Stimulated activated CD4-positive, alpha-beta T cell treated with anti-CD3 and anti-CD28 coated beads, Interleukin-15, amount 100 ng/mL, for 48 hours (primary cell): ENCODE measurements around the gene OSBPL6.
"Not testable (repeated sequence)": the region's sequence is repeated elsewhere in the genome, so short reads cannot be mapped to it uniquely, and the experiment has no call there.

Experiments
- DNase-seq, 2 donors: peaks; one replicate each; pipeline ENCODE4 v3.0.0-alpha.2; 2020; ENCODE audit warnings: low read depth in 2 of 2

Gene OSBPL6

DNA sequence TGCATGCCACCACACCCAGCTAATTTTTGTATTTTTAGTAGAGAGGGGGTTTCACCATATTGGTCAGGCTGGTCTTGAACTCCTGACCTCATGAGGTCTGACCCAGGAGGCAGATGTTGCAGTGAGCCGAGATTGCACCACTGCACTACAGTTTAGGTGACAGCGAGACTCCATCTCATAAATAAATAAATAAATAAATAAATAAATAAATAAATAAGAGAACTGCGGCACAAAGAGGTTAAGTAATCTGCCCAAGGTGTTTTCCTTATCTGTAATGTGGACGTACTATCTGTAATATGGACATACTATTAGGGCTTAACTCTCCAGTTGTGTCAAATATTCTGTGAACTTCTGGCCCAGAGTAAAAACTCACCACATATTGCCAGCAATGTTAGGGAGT is 4.1 kb downstream of the OSBPL6 start:
- DNase-seq, result not testable (repeated sequence)

DNA sequence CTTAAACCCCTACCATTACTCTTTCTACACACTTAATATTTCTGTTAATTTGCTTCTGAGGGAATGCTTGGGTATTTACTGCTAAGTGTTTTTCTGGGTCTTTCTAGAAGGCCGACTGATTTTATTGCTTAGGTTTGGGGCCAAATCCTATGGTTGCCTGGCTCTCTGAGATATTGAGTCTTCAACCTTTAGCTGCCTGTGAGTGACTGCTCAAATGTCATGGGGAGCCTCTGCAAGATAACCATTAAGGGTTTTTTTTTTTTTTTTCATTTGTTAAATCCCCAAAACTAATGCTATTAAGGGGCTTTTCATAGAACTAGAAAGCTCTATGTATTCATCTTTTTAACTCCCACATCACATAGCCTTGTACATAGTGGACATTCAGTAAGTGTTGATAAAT is 5.0 kb downstream of the OSBPL6 start:
- DNase-seq, result no peak

DNA sequence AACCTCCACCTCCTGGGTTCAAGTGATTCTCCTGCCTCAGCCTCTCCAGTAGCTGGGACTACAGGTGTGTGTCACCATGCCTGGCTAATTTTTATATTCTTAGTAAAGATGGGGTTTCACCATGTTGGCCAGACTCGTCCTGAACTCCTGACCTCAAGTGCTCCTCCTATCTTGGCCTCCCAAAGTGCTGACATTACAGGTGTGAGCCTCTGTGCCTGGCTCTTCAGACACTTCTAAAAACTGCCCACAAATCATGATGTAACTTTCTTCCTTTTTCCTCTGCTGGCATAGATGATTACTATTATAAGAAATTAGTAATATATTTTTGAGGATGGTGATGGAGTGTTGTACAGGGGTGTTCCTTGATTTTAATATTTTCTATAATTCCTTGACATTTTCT is 6.0 kb downstream of the OSBPL6 start:
- DNase-seq, result no peak

DNA sequence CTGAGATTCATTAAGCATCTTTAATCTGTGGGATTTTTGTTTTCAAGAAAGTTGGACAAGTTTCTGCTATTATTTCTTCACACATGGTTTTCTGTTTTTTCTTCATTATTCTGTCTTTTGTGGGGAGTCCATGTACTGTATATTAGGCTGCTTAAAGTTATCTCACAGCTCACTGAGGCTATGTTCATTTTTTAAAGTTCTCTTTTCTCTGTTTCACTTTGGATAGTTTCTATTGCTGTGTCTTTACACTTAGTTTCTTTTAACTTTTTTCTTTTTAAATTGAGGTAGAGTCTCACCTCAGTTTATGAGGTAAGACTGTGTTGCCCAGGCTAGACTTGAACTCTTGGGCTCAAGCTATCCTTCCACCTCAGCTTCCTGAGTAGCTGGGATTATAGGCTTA is 8.6 kb downstream of the OSBPL6 start:
- no peak for DNase-seq

DNA sequence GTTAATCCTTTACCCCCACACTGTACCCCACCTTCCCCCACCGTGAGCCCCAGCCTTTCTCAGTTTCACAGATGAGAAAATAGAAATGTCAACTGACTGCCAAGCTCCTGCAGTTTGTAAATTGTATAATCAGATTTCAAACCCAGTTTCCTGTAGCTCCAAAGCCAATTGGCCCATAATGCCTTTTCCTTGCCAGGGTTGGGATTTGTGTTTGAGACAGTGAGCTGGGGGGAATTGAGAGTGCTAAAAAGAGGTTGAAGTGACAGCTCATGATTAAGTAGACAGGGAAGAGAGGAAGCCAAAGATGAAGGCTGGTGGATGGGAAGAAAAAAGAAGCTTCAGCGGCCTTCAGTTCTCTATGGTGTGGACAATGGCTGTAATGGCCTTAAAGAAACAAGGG is 10.7 kb downstream of the OSBPL6 start:
- DNase-seq, result no peak

DNA sequence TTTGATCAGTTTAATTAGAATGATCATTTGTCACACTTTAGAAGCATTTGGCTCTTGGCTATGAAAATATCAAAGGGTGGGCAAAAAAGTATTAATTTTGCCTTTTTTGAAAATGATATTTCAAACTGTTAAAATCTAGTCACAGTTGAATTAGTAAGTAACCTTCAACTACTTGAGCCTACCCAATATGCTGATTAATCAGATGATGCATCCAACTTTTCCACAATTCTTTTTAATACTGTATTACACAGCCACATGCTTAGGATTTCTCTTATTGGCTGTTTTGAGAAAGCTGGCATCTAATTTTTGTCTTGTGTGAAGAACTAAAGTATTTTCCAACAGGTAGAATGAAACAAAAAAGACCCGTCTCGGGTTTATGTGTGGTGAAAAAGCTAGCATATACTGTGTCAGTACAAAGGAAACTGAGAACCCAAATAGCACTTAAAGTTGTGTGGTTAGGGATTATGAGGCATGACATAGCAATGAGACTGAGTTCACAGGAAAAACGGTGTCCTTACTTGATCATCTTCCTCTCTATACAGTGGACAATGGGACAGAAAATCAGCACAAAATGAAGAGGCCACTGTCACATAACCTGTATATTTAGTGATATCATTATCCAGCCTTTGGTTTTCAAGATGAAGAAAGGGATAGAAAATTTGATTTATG is 11.7 kb downstream of the OSBPL6 start:
- no peak for DNase-seq

DNA sequence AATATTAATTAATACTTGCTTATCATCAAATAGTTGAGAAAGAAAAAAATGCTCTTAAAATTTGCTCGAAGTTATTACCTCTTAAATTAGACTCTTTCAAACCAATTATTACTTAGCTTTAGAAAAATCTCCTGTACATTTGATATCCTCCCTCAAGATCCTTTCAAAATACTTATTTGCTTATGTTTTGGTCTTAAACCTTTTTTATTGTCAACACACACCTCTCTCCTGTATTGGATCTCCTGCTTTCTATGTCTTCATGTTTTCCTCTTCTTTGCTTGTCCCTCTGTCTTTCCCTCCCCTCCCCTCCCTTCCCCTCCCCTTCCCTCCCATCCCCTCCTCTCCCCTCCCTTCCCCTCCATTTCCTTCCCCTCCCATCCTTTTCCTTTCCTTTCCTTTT is 14.0 kb downstream of the OSBPL6 start:
- DNase-seq, result no peak

DNA sequence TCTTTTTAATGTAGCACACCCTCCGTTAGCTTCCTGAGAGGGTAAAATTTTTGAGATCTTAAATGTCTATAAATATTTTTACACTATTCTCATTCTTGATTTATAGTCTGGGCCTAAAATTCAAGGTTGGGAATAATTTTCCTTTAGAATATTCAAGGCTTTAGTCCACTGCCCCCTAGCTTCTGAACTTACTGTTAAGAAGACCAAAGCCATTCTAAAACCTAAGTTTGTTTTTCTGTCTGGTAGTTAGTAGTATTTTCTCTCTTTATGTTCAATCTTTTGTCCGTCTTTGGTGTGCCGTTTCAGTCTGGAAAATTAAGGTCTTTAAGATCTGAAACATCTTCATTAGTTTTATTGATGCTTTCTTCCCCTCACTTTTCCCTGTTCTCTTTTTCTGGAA is 14.5 kb downstream of the OSBPL6 start:
- DNase-seq, result no peak

DNA sequence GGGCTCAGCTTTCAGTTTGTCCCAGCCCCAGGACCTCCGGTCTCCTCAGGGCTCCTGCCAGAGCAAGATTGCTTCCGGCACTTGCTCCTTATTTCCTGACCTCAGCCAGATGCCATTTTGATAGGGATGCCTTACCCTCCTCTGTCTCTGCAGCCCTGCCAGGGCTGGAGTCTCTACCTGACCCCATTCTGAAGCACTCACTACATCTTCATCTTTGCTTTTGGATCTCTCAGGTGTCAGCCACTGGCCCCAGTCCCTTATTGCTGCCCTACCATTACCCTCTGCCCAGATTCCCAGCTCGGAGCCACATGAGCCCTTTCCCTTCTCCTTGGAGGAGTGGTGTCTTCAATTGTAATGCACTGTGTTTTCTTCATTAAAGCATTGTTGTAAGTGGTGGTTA is 17.1 kb downstream of the OSBPL6 start:
- DNase-seq, result no peak

DNA sequence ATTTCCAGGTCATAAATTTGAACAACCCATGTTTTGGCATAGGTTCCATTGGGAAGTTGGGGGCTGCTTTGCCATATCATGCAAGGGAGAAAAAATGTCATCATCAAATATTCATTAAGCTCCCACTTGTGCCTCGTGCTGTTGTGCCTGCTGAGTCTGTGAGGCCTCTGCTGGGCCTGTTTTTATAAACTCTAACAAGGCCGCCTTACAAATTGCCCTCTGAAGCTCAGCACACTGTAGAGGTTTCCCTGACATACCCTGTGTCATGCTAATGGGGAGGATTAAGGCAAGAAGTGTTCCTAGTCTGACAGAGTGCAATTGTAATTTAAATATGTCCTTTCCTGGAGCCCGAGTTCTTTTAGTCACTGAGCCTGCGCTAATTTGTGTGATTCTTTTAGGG is 17.6 kb downstream of the OSBPL6 start:
- DNase-seq, result no peak

DNA sequence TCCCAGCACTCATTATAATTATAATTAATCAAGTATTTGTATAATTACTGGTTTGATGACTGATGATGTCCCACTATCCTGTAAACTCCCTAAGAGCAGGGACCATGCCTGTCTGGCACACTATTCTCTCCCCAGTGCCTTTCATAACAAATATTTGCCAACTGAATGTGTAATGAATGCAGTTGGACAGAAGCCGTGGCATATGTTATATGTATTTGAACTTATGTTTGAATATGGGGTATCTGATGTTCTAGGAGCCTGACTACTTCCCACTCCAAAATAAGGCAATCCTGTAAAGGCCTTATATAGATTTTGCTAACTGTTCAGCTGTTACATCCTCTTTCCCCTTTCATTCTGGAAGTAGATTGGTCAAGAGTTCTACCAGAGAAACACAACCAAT is 19.7 kb downstream of the OSBPL6 start:
- DNase-seq, result no peak

DNA sequence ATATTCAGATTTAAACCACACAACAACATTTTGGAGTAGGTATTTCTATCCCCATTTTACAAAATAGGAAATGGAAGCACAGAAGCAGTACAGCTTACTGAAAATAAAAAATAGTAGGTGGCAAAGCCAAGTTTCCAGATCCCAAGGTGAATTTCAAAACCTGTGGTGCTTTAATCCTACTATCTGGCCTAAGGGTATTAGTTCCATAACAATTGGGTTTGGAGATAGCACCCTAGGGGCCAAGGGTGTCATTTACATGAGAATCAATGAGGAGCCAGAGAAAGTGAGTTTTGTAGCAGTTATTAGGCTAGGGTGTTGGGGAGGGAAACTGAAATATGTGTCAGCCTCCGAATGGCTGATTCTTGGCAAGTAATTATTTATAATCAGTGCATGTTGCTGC is 24.9 kb downstream of the OSBPL6 start:
- no peak for DNase-seq

DNA sequence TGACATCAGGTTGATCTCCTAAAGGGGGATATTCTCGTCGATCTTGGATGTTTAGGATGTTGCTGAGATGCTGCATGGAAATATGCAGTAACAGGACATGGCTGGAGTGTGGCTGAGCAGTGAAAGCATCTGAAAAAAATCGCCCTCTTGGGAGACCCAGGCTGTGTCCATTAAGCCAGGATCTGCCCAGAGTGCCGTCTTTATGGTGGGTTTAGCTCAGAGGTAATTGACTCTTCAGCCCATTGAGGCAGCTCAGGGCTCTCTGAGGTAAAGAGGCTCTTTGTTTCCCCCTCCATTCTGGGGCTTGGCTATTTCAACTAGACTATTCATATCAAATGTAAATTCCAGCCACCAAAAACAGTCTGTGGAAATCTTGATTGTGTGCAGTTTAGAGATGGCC is 26.5 kb downstream of the OSBPL6 start:
- no peak for DNase-seq

DNA sequence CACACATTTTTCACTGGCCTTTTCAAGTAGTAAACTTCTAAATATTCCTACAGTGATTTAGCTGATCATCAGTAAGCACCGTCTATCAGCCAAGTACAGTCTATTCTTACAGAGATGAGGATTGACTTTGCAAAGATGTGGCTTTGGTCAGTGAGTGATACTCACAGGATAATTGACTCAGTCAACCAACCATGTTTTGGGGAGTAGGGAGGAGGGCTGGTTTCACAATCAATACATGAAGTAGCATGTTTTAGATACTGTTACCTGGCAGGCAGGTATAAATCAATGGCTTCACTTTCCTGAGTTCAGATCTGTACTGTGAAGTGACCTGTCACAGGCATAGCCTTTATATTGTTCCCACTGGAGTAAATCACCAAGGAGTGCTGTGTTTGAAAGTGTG is 27.2 kb downstream of the OSBPL6 start:
- no peak for DNase-seq

DNA sequence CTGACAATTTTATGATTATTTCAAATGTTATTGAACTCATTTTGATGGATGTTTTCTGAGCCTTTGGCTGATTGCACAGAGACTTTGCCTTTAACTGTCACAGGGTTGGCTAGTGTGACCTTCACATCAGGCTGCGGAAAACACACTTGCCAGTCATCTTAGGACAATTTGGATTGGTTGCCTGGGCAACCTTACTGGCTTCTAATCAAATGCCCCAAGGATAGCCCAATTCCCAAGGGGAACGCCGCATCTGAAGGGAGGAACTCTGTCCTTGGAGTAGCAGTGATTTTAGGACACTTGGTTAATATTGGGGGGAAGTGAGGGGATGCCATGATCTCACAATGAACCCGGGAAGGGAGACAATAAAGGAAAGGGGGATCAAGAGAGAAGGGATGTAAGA is 29.5 kb downstream of the OSBPL6 start:
- no peak for DNase-seq

DNA sequence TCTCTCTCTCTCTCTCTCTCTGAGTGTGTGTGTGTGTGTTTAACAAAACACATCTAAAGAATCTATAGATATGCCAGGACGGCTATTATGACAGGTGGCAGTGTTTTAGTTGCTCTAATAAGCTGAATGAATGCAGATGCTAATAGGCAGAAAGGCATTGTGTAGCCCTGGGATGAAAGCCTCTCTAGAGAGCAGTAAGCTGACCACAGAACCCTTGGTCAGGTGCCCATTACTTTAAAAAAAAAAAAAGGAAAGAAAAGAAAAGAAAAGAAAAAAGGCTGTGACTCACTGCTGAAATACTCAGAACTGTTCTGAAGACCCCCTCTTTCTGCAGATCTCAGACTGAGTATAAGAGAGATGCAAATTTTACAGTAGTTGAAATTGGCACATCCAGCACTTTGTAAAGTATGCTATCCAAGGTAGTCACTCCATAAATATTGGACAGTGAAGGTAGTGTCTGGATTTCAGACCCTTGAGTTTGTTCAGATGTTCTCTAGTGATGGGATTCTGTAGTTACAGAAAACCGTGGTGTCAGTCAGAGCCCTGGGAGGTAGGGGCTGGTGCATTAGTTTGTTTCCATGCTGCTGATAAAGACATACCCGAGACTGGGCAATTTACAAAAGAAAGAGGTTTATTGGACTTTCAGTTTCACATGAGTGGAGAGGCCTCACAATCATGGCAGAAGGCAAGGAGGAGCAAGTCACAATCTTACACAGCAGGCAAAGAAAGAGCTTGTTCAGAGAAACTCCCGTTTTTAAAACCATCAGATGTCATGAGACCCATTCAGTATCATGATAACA is 30.9 kb downstream of the OSBPL6 start:
- no peak for DNase-seq

DNA sequence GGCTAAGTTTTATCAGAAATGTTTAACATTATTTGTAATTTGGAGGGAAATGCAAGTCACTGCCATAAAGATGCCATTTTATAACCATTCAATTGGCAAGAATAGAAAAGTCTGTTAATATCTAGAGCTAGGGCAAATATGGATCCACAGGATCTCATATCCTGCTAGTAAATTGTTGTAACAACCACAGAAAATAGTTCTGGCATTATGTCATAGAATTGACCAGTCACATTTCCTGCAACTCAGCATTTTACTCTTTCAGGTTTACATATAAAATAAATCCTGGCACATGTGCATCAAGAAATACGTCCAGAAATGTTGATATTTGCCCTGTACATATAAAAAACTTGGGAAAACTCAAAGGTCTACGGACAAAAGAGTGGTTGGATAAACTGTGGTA is 32.9 kb downstream of the OSBPL6 start:
- DNase-seq, result no peak

DNA sequence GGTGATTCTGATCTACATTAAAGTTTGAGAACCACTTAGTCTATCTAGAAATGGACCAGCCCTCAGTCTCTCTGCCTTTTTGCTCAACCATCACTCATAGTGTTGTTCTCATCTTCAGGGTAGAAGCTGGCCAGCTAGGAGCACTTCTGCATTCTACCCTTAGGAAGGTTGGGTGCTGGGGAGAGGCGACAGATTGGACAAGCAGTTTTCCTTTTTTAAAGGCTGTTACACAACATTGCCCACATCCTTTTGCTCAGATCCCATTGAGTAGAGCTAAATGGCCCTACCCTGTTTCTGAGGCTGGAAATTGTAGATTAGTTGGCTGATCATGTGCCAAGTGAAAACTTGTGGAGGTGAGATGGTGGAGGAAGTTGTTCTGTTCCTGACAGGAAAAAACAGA is 35.6 kb downstream of the OSBPL6 start:
- no peak for DNase-seq

DNA sequence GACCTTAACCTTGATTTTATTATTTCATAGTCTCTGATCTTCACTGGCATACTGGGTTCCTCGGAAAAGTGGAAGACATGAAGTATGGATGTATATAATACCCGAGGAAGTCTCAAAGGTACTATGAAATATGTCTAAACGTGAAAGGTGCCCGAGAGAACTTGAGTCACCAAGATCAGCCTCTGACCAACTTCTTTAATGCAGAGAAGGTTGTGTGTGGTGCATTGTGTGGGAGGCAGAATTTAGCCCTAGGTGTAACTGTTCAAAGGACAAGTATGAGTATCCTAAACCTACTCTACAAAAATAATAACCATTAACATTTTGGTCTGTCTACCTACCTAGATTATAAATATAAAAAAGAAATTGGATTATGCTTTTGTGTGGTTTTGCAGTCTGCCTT is 36.1 kb downstream of the OSBPL6 start:
- DNase-seq, result no peak

DNA sequence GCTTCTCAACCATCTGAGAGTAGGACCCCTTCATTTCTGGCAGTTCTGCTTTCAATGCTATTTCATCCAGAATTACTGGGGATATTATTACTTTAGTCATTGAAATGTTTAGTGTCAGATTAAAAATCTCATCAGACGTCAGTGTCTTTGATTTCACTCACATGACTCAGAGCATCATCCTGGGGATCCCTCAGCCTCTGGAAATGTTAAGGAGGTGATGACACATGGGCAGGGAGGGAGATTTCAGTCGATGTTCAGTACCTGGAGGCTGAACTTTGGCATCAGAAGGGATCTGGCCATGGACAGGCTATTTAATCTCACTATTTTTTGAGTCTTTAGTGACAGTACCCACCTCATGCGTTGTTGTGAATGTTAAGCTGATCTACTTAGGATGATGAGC is 39.1 kb downstream of the OSBPL6 start:
- DNase-seq, result no peak

DNA sequence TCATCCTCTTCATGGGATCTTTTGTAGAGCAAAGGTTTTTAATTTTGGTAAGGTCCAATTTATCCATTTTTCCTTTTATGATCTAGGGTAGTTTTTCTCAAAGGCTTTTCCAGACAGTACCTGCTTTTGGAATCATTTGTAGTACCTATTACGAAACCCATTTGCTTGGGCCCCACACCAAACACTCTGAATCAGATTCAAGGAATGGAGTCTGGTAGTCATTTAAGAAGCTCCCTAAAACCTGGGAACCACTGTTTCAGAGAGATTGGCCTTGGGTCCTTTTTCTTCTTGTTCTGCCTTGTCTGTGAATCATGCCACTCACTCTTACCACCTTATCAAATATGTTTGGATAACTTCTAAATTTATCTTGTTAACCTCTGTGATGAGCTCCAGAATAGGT is 40.3 kb downstream of the OSBPL6 start:
- DNase-seq, result no peak

DNA sequence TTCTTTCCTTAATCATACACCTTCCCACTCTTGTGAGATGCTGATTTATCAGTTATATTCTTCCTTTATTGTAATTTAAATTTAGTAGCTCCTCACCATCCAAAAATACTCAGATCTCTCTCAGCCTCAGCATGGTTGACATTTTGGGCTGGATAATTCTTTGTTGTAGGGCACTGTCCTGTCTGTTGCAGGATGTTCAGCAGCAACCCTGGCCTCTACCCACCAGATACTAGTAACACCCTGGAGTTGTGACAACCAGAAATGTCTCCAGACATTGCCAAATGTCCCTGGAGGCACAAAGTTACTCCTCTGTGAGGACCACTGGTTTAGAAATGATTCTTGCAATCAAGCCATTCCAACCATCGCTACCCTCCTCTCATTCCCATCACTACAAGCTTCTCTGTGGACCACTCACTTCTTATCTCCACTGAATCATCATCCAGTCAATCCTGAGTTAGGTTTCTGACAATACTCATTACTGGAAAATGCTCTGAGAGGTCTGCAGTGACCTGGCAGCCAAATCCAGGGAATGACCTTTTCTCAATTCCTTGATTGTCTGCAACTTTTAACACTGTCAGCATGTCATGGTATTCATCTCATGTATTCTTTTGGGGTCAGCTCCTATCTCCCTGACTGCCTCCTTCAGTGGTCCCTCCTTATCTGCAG is 43.3 kb downstream of the OSBPL6 start:
- no peak for DNase-seq

DNA sequence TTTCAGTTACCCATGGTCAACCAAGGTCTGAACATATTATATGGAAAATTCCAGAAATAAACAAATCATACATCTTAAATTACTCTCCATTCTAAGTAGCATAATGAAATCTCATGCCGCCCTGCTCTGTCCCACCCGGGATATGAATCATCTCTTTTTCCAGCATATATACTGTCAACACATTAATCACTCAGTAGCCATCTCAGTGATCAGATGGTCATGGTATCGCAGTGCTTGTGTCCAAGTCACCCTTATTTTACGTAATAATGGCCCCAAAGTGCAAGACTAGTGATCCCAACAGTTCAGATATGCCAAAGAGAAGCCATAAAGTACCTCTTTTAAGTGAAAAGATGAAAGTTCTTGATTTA is 43.8 kb downstream of the OSBPL6 start:
- no peak for DNase-seq
